Measurements from ENCODE around the gene PTPRN2. TPM values are rescaled to one million over a fixed set of nuclear protein-coding genes. Genes with fewer than 3 reads are reported as not detected.
"Not testable (repeated sequence)": the region's sequence is repeated elsewhere in the genome, so short reads cannot be mapped to it uniquely, and the experiment has no call there.

PTPRN2 gene
- total and polyA plus RNA-seq, 5 experiments from 2014 or later = 0.69 to 1.5 (median 0.99) TPM

GRCh38 chr7:158304072-158304471, 283.6 kb downstream of the PTPRN2 start:
- POLR2A ChIA-PET, H3K27ac Mint-ChIP-seq, DNase-seq, H3K4me3 Mint-ChIP-seq, ATAC-seq, H3K4me1 Mint-ChIP-seq: not testable (repeated sequence)
- peaks cover 0 to 12% (median 0%) of the 10 kb centered on the region in 3 donors for H3K36me3 Mint-ChIP-seq
- H3K9me3 Mint-ChIP-seq = peaks cover 4 to 34% (median 21%) of the 10 kb centered on the region in 9 donors
- peaks cover 3 to 28% (median 17%) of the 10 kb centered on the region in 5 donors for H3K27me3 Mint-ChIP-seq

GRCh38 chr7:158303121-158303520, 284.5 kb downstream of the PTPRN2 start:
- Mint-ChIP-seq H3K27me3 (peaks cover 3 to 28% (median 19%) of the 10 kb centered on the region in 5 donors), H3K27ac (no peak overlapping the region), H3K4me3 (no peak overlapping the region), H3K36me3 (peaks cover 0 to 12% (median 0%) of the 10 kb centered on the region in 3 donors), H3K4me1 (no peaks in the 10 kb centered on the region), H3K9me3 (peaks cover 4 to 29% (median 18%) of the 10 kb centered on the region in 9 donors)
- POLR2A ChIA-PET = no interaction called here
- DNase-seq (no peak), ATAC-seq (no peak)

DNA sequence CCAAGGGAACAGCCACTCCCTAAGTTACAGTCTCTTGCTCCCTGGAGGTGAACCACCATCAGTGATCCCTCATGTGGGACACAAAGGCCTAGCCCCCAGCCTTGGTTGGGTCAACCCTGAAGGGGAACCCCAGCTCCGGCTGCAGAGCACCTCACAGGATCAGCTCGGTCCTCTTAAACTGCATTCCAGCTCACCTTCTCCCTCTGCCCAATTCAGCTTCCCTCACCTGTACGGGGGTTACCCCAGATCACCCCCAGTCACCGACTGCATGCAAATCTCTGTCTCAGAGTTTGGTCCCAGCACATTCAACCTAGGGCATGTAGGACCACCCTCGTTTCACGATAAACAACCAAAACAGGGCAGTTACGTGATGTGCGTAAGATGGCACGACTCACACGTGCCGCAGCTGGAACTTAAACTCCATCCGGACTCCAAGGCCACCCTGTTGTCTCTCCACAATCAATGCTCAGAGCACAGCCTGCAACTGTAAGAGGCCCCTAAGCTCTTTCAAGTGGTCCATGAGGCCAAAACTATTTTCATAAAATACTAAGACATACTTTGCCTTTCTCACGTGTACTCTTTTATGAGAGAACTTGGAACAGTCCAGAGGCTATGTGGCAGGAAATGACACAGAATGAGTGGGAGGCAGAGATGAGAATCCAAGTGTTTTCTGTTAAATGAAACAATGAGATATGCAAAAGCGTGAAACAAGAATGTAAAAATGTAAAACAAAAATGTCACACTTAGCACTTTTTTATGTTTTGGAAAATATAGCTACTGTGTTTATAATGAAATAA, 285.2 kb downstream of the PTPRN2 start:
- DNase-seq (no peak), ATAC-seq (no peak)
- Mint-ChIP-seq H3K9me3 (peaks cover 4 to 23% (median 13%) of the 10 kb centered on the region in 9 donors), H3K36me3 (peaks cover 0 to 12% (median 0%) of the 10 kb centered on the region in 3 donors), H3K4me1 (no peaks in the 10 kb centered on the region), H3K27ac (no peak overlapping the region), H3K4me3 (no peak overlapping the region), H3K27me3 (peaks cover 3 to 28% (median 19%) of the 10 kb centered on the region in 5 donors)
- POLR2A ChIA-PET = no interaction called here

DNA sequence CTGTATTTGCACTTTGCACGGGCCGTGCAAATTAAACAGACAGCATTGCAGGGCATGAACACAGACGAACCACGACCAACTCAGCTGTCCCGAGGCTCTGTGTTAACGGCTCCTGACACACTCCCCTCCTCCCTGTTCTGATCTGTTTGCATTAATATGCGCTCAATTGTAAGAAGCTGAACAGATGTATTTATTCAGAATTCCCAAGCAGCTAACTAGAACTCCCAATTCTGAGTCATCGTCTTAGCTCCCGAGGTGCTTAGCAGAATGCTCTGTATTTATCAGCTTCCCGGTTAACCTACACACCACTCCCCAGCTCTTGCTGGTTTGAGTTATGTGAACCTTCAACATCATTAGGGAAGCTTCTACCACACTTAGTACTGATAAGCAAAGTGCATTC, 286.4 kb downstream of the PTPRN2 start:
- Mint-ChIP-seq H3K4me3 (no peak overlapping the region), H3K36me3 (peaks cover 0 to 9% (median 0%) of the 10 kb centered on the region in 3 donors), H3K4me1 (no peaks in the 10 kb centered on the region), H3K9me3 (peaks cover 0 to 12% (median 6%) of the 10 kb centered on the region in 9 donors), H3K27me3 (peaks cover 3 to 28% (median 20%) of the 10 kb centered on the region in 5 donors), H3K27ac (no peak overlapping the region)
- POLR2A ChIA-PET = interaction anchor here (0.6 kb wide), 1 partner anchor 696 kb away, joined by 3 read pairs; no protein-coding TSS in a partner anchor
- ATAC-seq = no peak
- no peak for DNase-seq

DNA sequence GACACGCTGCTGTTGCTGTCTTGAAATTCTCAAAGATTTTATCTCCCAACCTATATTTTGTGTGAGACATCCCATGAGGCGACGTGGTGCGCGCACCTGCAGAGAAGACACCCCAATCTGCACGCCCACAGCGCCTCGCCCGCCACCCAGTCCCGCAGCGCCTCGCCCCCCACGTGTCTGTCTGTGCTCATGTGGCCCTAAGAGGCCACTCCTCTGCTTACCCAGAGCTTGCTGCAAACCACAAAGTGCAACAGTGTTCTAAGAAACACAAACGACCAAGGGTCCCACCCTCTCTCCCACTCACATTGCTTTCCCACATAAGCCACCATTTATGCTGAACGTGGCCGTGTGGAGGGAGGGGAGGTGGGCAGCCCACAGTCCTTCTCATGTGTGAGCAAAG, 287.2 kb downstream of the PTPRN2 start:
- Mint-ChIP-seq H3K36me3 (peaks cover 0 to 6% (median 0%) of the 10 kb centered on the region in 3 donors), H3K9me3 (peaks cover 0 to 7% (median 4%) of the 10 kb centered on the region in 9 donors), H3K27ac (no peak overlapping the region), H3K4me1 (no peaks in the 10 kb centered on the region), H3K27me3 (peaks cover 3 to 35% (median 25%) of the 10 kb centered on the region in 5 donors), H3K4me3 (no peak overlapping the region)
- DNase-seq (no peak), ATAC-seq (no peak)
- POLR2A ChIA-PET = interaction anchor here (0.6 kb wide), 1 partner anchor 696 kb away, joined by 3 read pairs; no protein-coding TSS in a partner anchor

DNA sequence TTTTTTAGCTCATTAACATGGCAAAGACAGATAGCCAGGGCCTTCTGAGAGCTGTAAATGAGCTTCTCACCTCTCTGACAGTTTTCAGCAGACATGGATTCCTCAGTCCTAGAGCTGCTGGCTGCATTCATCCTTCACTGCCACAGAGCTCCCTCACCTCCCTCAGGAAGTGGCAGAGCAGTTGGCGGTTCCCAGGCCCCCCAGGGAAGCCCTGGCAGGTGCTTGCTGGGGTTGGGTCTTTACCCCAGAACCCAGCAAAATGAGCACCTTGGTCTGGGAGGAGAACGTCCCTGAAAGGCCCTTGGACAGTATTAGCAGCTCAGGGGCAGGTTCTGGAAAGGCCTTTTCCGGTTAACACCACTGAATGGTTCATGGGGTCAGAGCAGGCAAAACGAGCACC, 288.0 kb downstream of the PTPRN2 start:
- DNase-seq = no peak
- Mint-ChIP-seq H3K27me3 (peaks cover 3 to 37% (median 25%) of the 10 kb centered on the region in 5 donors), H3K36me3 (no peaks in the 10 kb centered on the region), H3K4me1 (no peaks in the 10 kb centered on the region), H3K4me3 (no peak overlapping the region), H3K27ac (no peak overlapping the region), H3K9me3 (peaks cover 0 to 4% (median 0%) of the 10 kb centered on the region in 9 donors)
- POLR2A ChIA-PET = no interaction called here
- no peak for ATAC-seq

DNA sequence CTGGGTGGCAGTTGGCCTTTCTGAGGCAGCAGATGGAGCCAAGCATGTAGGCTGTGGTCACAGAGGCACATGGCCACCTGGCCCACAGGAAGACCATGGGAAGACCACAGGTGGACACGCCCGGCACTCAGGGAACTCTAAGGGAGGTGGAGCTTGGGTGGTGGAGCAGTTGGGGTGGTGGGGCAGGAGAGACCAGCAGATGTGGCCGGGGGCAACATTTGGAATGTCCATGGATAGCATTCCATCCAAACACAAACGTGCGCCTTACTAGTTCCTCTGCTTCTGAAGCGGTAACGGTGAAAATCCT, 290.9 kb downstream of the PTPRN2 start:
- POLR2A ChIA-PET = no interaction called here
- DNase-seq (no peak), ATAC-seq (no peak)
- H3K36me3 Mint-ChIP-seq = peaks cover 0 to 4% (median 0%) of the 10 kb centered on the region in 3 donors
- no peak overlapping the region for H3K4me3 Mint-ChIP-seq
- H3K27ac Mint-ChIP-seq = no peak overlapping the region
- peaks cover 0 to 3% (median 0%) of the 10 kb centered on the region in 9 donors for H3K9me3 Mint-ChIP-seq
- H3K27me3 Mint-ChIP-seq = peaks cover 2 to 17% (median 12%) of the 10 kb centered on the region in 5 donors
- H3K4me1 Mint-ChIP-seq = no peaks in the 10 kb centered on the region

DNA sequence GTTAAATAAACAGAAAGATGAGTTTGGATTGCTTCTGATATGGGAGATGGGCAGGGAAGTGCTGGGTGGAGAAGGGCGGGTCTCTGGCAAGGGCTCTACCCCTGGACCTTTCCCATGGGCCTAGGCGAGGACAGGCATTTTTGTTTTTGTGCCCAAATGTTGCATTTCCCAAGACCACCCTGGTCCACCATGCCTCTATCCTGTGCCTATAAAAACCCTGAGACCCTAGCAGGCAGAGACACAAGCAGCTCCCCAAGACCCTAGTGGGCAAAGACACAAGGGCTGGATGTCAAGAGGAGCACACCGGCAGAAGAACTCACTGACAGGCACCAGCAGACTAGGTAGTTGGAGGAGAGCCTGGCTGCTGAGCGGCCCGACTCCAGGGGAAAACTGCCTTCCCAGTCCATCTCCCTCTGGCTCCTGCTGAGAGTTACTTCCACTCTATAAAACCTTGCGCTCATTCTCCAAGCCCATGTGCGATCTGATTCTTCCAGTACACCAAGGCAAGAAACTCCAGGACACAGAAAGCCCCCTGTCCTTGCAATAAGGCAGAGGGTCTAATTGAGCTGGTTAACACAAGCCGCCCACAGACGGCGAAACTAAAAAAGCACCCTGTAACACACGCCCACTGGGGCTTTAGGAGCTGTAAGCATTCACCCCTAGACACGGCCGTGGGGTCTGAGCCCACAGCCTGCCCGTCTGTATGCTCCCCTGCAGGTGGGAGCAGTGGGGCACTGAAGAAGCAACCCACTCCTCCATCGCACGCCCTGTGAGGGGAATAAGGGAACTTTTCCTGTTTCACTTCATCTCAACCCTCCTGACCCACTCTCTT, 291.4 kb downstream of the PTPRN2 start:
- POLR2A ChIA-PET = no interaction called here
- Mint-ChIP-seq H3K4me1 (no peaks in the 10 kb centered on the region), H3K36me3 (peaks cover 0 to 8% (median 0%) of the 10 kb centered on the region in 3 donors), H3K4me3 (no peak overlapping the region), H3K27me3 (peaks cover 3 to 14% (median 10%) of the 10 kb centered on the region in 5 donors), H3K9me3 (peaks cover 0 to 7% (median 0%) of the 10 kb centered on the region in 9 donors), H3K27ac (no peak overlapping the region)
- DNase-seq (no peak), ATAC-seq (no peak)

DNA sequence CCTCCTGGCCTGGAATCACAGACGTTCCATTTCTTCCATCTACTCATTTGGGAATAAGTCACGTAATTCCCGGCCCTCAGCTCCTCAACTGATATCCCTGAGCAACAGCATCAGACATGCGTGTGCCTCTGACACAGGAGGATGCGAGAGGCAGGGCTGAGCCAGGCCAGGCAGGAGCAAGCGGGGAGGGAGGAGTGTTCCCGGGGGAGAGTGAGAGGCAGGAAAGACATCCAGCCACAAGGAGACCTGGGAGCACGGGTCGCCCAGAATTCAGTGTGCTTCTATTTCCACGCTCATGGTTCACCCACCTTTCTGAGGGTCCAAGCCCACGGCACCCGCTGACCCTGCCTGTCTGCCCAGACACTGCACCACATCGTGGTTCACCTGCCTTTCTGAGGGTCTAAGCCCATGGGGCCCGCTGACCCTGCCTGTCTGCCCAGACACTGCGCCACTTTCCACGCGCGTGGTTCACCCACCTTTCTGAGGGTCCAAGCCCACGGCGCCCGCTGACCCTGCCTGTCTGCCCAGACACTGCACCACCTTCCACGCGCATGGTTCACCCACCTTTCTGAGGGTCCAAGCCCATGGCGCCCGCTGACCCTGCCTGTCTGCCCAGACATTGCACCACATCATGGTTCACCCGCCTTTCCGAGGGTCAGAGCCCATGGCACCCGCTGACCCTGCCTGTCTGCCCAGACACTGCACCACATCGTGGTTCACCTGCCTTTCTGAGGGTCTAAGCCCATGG, 293.0 kb downstream of the PTPRN2 start:
- DNase-seq, H3K27ac Mint-ChIP-seq, H3K4me1 Mint-ChIP-seq, POLR2A ChIA-PET, H3K36me3 Mint-ChIP-seq, H3K4me3 Mint-ChIP-seq, ATAC-seq: not testable (repeated sequence)
- H3K27me3 Mint-ChIP-seq = peaks cover 2 to 11% (median 9%) of the 10 kb centered on the region in 5 donors
- peaks cover 0 to 20% (median 4%) of the 10 kb centered on the region in 9 donors for H3K9me3 Mint-ChIP-seq

GRCh38 chr7:158292948-158293347, 294.7 kb downstream of the PTPRN2 start:
- no peak for ATAC-seq
- Mint-ChIP-seq H3K4me1 (no peaks in the 10 kb centered on the region), H3K36me3 (peaks cover 0 to 19% (median 0%) of the 10 kb centered on the region in 3 donors), H3K27me3 (peaks cover 2 to 10% (median 5%) of the 10 kb centered on the region in 5 donors), H3K4me3 (no peak overlapping the region), H3K9me3 (peaks cover 7 to 36% (median 17%) of the 10 kb centered on the region in 9 donors), H3K27ac (no peak overlapping the region)
- POLR2A ChIA-PET = interaction anchor here (0.6 kb wide), 1 partner anchor 1723 kb away, joined by 3 read pairs; no protein-coding TSS in a partner anchor
- no peak for DNase-seq

DNA sequence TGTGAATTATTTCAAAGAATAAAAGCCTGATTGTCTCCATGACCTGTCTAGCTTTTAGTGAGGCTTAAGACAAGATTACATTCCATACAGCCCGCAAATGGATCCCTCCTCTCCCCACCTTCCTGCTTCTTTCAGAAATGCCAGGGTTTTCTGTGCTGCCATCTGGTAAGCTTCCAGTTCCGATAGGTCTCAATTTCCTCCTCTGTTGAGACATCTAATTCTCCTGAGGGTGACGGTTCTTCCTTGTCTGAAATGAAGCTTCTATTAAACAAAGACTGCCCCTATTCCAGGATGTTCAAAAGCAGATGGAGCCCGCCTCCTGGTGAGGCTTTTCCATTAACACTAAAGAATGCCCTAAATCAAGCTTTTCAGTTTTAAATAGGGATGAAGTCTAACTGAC, 295.6 kb downstream of the PTPRN2 start:
- H3K4me3 Mint-ChIP-seq = no peak overlapping the region

More for the DNA sequence above, 295.6 kb downstream of the PTPRN2 start:
- Mint-ChIP-seq H3K27ac (no peak overlapping the region), H3K27me3 (peaks cover 2 to 10% (median 5%) of the 10 kb centered on the region in 5 donors), H3K4me1 (no peaks in the 10 kb centered on the region), H3K9me3 (peaks cover 9 to 46% (median 23%) of the 10 kb centered on the region in 9 donors), H3K36me3 (peaks cover 0 to 20% (median 0%) of the 10 kb centered on the region in 3 donors)
- no peak for ATAC-seq
- DNase-seq = no peak
- POLR2A ChIA-PET = no interaction called here

All from naive thymus-derived CD8-positive, alpha-beta T cell (primary cell).